Measurements from ENCODE around the gene ADCYAP1R1.

Gene ADCYAP1R1

DNA sequence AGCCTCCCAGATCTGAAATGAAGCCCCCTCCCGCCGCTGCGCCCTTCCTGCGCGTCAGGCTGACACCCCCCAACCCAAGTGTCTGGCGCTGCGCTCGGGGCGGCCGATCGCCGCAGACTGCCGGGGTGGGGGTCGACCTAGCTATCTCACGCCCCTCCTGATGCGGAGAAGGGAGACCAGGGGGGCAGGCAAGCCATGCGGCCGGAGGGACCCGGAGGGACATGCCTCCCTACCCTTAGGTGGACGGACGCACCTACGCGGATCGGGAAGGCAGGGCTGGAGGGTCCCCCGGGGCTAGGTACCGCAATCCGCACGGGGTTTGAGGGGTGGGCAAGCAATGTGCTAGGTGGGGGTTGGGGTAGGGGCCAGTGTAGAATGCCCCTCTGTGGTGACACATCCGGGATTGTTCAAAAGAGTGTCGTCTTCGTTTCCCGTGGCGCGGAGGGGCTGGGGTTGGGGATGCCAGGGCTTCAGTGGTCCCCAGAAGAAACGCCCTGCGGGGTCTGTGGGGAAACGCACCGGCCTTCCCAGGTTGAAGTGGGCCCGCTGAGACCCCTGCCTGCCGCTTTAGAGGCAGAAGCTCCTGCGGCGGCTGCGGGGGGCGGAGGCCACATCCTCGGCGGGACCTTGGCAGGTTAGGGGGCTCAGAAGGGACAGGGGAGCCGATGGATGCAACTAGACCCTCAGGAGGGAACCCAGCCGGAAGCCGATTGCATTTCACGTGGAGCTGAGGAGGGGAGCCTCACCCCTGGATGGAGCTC, 913 bp downstream of the ADCYAP1R1 start:
- Histone ChIP-seq H3K4me1 (ENCODE audit: control insufficient read depth in 5 of 5, insufficient read depth in 5 of 5, low read length in 5 of 5) (peaks cover 0 to 11% (median 7%) of the 10 kb centered on the region in 5 donors), H3K9ac (ENCODE audit: low read length in 5 of 5) (peak overlapping the region in 2 of 5 donors; percentile 9 to 37), H3K27me3 (ENCODE audit: control insufficient read depth in 5 of 5, insufficient read depth in 4 of 5, low read length in 5 of 5) (peaks cover 17 to 49% (median 30%) of the 10 kb centered on the region in 5 donors), H3K9me3 (ENCODE audit: control insufficient read depth in 5 of 5, low read length in 5 of 5) (no peaks in the 10 kb centered on the region), H3K4me3 (ENCODE audit: low read depth in 1 of 5, low read length in 5 of 5) (peak overlapping the region; percentile 25 to 60 (median 53)), H3K36me3 (ENCODE audit: control insufficient read depth in 5 of 5, insufficient read depth in 5 of 5, low read length in 5 of 5) (no peaks in the 10 kb centered on the region), H3K27ac (ENCODE audit: low read depth, low read length) (no peak overlapping the region)

DNA sequence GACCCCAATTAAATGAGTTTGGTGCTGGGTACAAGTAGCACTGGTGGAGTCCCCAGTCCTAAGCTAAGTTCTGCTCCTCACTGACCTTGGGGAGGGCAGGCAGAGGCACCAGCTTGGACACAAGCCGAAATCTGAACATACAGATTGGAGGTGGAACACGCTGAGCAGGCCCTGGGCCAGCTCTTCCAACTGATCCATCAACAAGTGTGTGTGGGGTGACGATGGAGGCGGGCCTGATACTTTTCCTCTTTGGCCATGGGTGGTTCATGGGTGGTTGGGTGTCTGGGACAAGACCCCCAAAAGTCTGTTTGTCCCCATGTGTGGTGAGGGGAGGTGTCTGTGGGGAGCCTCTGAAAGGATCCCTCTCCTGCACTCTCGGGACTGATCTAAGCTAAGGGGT, 1.9 kb downstream of the ADCYAP1R1 start:
- Histone ChIP-seq H3K27me3 (ENCODE audit: control insufficient read depth in 5 of 5, insufficient read depth in 4 of 5, low read length in 5 of 5) (peaks cover 17 to 53% (median 30%) of the 10 kb centered on the region in 5 donors), H3K4me1 (ENCODE audit: control insufficient read depth in 5 of 5, insufficient read depth in 5 of 5, low read length in 5 of 5) (peaks cover 0 to 11% (median 7%) of the 10 kb centered on the region in 5 donors), H3K36me3 (ENCODE audit: control insufficient read depth in 5 of 5, insufficient read depth in 5 of 5, low read length in 5 of 5) (no peaks in the 10 kb centered on the region), H3K9me3 (ENCODE audit: control insufficient read depth in 5 of 5, low read length in 5 of 5) (no peaks in the 10 kb centered on the region), H3K27ac (ENCODE audit: low read depth, low read length) (no peak overlapping the region), H3K4me3 (ENCODE audit: low read depth in 1 of 5, low read length in 5 of 5) (peak overlapping the region in 4 of 5 donors; percentile 25 to 60 (median 56)), H3K9ac (ENCODE audit: low read length in 5 of 5) (no peak overlapping the region)

DNA sequence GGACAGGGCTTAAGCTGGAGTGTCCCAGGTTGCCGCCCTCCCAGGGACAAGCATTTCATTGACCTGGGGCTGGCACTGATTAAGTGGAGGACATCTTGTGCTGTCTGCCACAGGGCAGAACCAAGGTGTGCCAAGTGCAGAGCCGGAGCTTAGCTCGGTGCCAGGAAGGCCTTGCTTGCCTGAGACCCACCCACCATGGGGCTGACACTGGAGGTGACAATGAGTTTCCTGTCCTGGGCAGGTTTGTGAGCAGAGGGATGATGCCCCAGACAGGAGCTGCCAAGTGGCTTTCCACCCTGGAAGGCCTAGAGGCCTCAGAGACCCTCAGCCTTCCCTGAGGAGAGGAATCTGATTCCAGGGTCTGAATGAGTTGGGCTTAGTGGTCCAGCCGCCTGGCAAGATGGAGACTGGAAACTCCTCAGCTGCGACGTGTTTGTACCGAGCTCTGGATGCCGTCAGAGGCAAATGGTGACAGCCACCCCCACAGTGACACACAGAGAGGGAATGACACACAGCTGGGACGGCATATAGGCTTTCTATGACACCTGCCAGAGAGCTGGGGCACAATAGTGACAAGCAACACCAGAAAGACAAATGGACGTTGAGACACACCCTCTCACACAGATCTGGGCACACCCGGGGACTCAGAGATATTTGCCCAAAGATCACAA, 2.6 kb downstream of the ADCYAP1R1 start:
- Histone ChIP-seq H3K36me3 (ENCODE audit: control insufficient read depth in 5 of 5, insufficient read depth in 5 of 5, low read length in 5 of 5) (no peaks in the 10 kb centered on the region), H3K27me3 (ENCODE audit: control insufficient read depth in 5 of 5, insufficient read depth in 4 of 5, low read length in 5 of 5) (peaks cover 17 to 50% (median 30%) of the 10 kb centered on the region in 5 donors), H3K9me3 (ENCODE audit: control insufficient read depth in 5 of 5, low read length in 5 of 5) (no peaks in the 10 kb centered on the region), H3K4me3 (ENCODE audit: low read depth in 1 of 5, low read length in 5 of 5) (peak overlapping the region in 1 of 5 donors; percentile 34), H3K4me1 (ENCODE audit: control insufficient read depth in 5 of 5, insufficient read depth in 5 of 5, low read length in 5 of 5) (peaks cover 0 to 11% (median 7%) of the 10 kb centered on the region in 5 donors), H3K9ac (ENCODE audit: low read length in 5 of 5) (no peak overlapping the region), H3K27ac (ENCODE audit: low read depth, low read length) (no peak overlapping the region)

DNA sequence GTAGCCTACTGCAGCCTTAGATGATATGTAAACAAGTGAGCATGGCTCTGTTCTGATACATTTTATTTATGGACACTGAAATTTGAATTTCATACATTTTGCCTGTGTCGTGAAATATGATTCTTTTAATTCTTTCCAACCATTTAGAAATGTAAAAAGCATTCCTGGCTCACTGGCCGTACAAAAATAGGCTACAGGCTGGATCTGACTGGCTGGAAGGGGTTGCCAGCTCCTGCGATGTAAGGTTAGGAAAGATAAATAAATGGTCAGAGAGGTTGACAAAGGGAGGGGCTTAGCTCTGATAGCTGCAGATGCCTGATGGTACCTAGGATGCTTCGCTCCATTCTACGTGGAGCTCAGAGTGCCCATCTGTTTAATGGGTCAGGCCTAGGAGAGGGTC, 3.4 kb downstream of the ADCYAP1R1 start:
- Histone ChIP-seq H3K9me3 (ENCODE audit: control insufficient read depth in 5 of 5, low read length in 5 of 5) (no peaks in the 10 kb centered on the region), H3K27ac (ENCODE audit: low read depth, low read length) (no peak overlapping the region), H3K4me1 (ENCODE audit: control insufficient read depth in 5 of 5, insufficient read depth in 5 of 5, low read length in 5 of 5) (peaks cover 0 to 11% (median 7%) of the 10 kb centered on the region in 5 donors), H3K27me3 (ENCODE audit: control insufficient read depth in 5 of 5, insufficient read depth in 4 of 5, low read length in 5 of 5) (peaks cover 14 to 47% (median 30%) of the 10 kb centered on the region in 5 donors), H3K4me3 (ENCODE audit: low read depth in 1 of 5, low read length in 5 of 5) (no peak overlapping the region), H3K9ac (ENCODE audit: low read length in 5 of 5) (no peak overlapping the region), H3K36me3 (ENCODE audit: control insufficient read depth in 5 of 5, insufficient read depth in 5 of 5, low read length in 5 of 5) (no peaks in the 10 kb centered on the region)

DNA sequence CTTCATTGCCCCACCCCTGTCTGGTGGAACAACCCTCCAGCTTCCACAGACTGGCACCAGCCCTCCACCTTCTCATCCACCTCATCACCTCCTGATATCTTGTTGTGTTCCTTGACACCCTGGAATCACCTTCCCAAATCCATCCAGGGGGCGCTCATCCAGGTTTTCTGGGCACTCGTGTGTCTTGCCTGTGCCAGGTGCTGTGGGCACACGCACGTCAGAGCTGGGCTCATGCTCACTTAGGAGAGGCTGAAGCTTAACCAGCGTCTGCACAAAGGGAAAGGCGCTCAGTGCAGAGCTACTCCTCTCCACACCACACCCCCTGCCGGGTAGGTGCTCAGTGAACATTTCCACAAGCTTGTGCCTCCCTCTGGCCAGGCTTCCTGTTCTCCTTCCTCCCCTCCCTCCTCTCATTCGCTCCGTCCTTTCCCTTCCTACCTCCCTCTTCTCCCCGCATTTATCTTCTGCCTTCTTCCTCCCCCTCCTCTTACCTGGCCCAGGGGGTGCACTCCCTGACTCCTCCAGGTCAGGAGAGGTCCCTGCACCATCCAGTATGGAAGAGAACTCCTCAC, 4.8 kb downstream of the ADCYAP1R1 start:
- no peak overlapping the region for H3K9ac ChIP-seq (ENCODE audit: low read length in 5 of 5)
- H3K4me1 ChIP-seq (ENCODE audit: control insufficient read depth in 5 of 5, insufficient read depth in 5 of 5, low read length in 5 of 5): peaks cover 2 to 12% (median 7%) of the 10 kb centered on the region in 5 donors
- no peaks in the 10 kb centered on the region for H3K9me3 ChIP-seq (ENCODE audit: control insufficient read depth in 5 of 5, low read length in 5 of 5)
- H3K36me3 ChIP-seq (ENCODE audit: control insufficient read depth in 5 of 5, insufficient read depth in 5 of 5, low read length in 5 of 5): no peaks in the 10 kb centered on the region
- H3K4me3 ChIP-seq (ENCODE audit: low read depth in 1 of 5, low read length in 5 of 5): no peak overlapping the region
- no peak overlapping the region for H3K27ac ChIP-seq (ENCODE audit: low read depth, low read length)
- H3K27me3 ChIP-seq (ENCODE audit: control insufficient read depth in 5 of 5, insufficient read depth in 4 of 5, low read length in 5 of 5): peaks cover 14 to 38% (median 26%) of the 10 kb centered on the region in 5 donors

DNA sequence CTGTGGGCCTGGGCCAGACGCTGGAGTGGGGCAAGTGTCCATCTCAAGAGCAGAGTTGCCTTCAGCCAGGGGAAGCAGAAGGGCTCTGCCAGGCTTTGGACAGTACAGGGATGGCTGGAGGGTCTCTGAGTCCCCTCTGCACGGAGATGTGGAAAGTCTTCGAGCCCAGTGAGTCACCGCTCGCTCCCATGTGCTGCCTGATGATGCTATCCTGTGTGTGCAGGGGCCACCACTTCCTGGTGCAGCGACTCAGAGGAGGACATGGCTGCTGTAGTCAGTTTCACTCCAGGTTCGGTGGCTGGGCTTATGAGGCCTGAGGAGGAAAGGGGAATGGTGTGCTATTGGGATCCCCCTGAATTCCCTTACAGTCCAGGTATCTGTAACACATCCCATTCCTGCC, 6.0 kb downstream of the ADCYAP1R1 start:
- no peaks in the 10 kb centered on the region for H3K9me3 ChIP-seq (ENCODE audit: control insufficient read depth in 5 of 5, low read length in 5 of 5)
- no peak overlapping the region for H3K4me3 ChIP-seq (ENCODE audit: low read depth in 1 of 5, low read length in 5 of 5)
- no peak overlapping the region for H3K9ac ChIP-seq (ENCODE audit: low read length in 5 of 5)
- H3K27me3 ChIP-seq (ENCODE audit: control insufficient read depth in 5 of 5, insufficient read depth in 4 of 5, low read length in 5 of 5): peaks cover 9 to 31% (median 22%) of the 10 kb centered on the region in 5 donors
- peaks cover 0 to 8% (median 2%) of the 10 kb centered on the region in 5 donors for H3K4me1 ChIP-seq (ENCODE audit: control insufficient read depth in 5 of 5, insufficient read depth in 5 of 5, low read length in 5 of 5)
- no peaks in the 10 kb centered on the region for H3K36me3 ChIP-seq (ENCODE audit: control insufficient read depth in 5 of 5, insufficient read depth in 5 of 5, low read length in 5 of 5)
- no peak overlapping the region for H3K27ac ChIP-seq (ENCODE audit: low read depth, low read length)

DNA sequence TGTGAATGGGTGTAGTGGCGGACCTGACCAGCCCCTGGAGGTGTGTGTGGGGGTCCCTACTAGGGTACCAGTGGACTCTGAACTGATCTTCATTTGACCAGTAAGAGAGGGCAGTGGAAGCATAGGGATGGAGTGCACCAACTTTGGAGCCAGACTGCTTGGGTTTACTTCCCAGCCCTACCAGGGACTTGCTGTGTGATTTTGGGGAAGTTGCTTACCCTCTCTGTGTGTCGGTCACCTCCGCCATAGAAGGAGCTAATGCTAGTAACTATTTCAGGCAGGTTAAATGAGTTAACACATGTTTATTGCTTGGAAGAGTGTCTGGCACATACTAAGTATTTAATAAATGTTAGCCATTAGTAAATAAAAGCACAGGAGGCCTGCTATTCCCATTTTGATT, 6.6 kb downstream of the ADCYAP1R1 start:
- H3K27ac ChIP-seq (ENCODE audit: low read depth, low read length): no peak overlapping the region
- H3K9me3 ChIP-seq (ENCODE audit: control insufficient read depth in 5 of 5, low read length in 5 of 5): no peaks in the 10 kb centered on the region
- peaks cover 0 to 5% (median 2%) of the 10 kb centered on the region in 5 donors for H3K4me1 ChIP-seq (ENCODE audit: control insufficient read depth in 5 of 5, insufficient read depth in 5 of 5, low read length in 5 of 5)
- no peak overlapping the region for H3K4me3 ChIP-seq (ENCODE audit: low read depth in 1 of 5, low read length in 5 of 5)
- peaks cover 5 to 27% (median 17%) of the 10 kb centered on the region in 5 donors for H3K27me3 ChIP-seq (ENCODE audit: control insufficient read depth in 5 of 5, insufficient read depth in 4 of 5, low read length in 5 of 5)
- no peak overlapping the region for H3K9ac ChIP-seq (ENCODE audit: low read length in 5 of 5)
- no peaks in the 10 kb centered on the region for H3K36me3 ChIP-seq (ENCODE audit: control insufficient read depth in 5 of 5, insufficient read depth in 5 of 5, low read length in 5 of 5)

DNA sequence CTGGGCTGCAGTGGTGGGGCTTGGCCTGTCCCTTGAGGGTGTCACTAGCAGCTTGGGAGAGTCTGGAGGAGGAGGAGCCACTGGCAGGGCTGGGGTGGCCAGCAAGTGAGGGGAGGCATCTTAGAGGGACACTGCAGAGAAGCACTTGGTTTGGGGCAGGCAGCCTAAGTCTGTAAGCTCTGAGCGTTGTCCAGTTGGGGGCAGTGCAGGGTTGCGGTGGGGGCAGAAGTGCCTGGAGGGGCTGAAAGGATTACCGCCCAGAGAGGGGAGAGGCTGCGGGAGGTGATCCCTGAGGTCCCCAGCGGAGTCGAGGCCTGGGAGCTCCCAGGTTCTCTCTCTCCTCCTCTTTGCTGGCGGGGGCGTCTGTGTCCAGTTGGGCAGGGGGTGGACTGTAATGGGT, 7.4 kb downstream of the ADCYAP1R1 start:
- Histone ChIP-seq H3K9ac (ENCODE audit: low read length in 5 of 5) (no peak overlapping the region), H3K27me3 (ENCODE audit: control insufficient read depth in 5 of 5, insufficient read depth in 4 of 5, low read length in 5 of 5) (peaks cover 0 to 19% (median 9%) of the 10 kb centered on the region in 5 donors), H3K4me3 (ENCODE audit: low read depth in 1 of 5, low read length in 5 of 5) (no peak overlapping the region), H3K4me1 (ENCODE audit: control insufficient read depth in 5 of 5, insufficient read depth in 5 of 5, low read length in 5 of 5) (peaks cover 0 to 7% (median 3%) of the 10 kb centered on the region in 5 donors), H3K27ac (ENCODE audit: low read depth, low read length) (no peak overlapping the region), H3K9me3 (ENCODE audit: control insufficient read depth in 5 of 5, low read length in 5 of 5) (no peaks in the 10 kb centered on the region), H3K36me3 (ENCODE audit: control insufficient read depth in 5 of 5, insufficient read depth in 5 of 5, low read length in 5 of 5) (no peaks in the 10 kb centered on the region)

DNA sequence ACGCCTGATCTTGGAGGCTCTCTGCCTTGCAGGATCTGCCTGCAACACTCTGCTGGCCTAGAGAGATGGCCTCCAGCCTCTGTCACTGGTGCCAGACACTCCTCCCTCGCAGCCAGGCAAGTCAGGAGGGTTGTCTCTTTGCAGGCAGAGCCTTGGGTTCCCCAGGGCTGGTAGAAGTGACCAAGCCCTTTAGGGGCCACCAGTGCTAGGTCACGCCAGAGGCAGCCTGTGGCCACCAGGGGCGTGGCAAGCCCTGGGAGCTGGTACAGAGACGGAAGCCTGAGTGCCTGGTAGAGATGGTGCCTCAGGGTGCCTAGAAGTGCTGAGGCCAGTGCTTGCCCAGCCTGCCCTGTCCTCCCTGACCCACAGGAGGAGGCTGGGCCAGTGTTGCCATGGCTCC, 9.1 kb downstream of the ADCYAP1R1 start:
- no peaks in the 10 kb centered on the region for H3K9me3 ChIP-seq (ENCODE audit: control insufficient read depth in 5 of 5, low read length in 5 of 5)
- H3K27ac ChIP-seq (ENCODE audit: low read depth, low read length): no peak overlapping the region
- H3K27me3 ChIP-seq (ENCODE audit: control insufficient read depth in 5 of 5, insufficient read depth in 4 of 5, low read length in 5 of 5): peaks cover 0 to 14% (median 5%) of the 10 kb centered on the region in 5 donors
- H3K4me1 ChIP-seq (ENCODE audit: control insufficient read depth in 5 of 5, insufficient read depth in 5 of 5, low read length in 5 of 5): peaks cover 0 to 7% (median 2%) of the 10 kb centered on the region in 5 donors
- H3K4me3 ChIP-seq (ENCODE audit: low read depth in 1 of 5, low read length in 5 of 5): no peak overlapping the region
- no peak overlapping the region for H3K9ac ChIP-seq (ENCODE audit: low read length in 5 of 5)
- no peaks in the 10 kb centered on the region for H3K36me3 ChIP-seq (ENCODE audit: control insufficient read depth in 5 of 5, insufficient read depth in 5 of 5, low read length in 5 of 5)

All from subcutaneous abdominal adipose tissue (tissue), 5 donors.